ENCODE measurements around the gene MTHFSD. TPM values are rescaled to one million over a fixed set of nuclear protein-coding genes. Genes with fewer than 3 reads are reported as not detected.

Gene MTHFSD, protein sequence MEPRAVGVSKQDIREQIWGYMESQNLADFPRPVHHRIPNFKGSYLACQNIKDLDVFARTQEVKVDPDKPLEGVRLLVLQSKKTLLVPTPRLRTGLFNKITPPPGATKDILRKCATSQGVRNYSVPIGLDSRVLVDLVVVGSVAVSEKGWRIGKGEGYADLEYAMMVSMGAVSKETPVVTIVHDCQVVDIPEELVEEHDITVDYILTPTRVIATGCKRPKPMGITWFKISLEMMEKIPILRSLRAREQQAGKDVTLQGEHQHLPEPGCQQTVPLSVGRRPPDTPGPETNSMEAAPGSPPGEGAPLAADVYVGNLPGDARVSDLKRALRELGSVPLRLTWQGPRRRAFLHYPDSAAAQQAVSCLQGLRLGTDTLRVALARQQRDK
- total RNA-seq, result 1 to 10 TPM; 7.8 to 8.3 TPM

DNA sequence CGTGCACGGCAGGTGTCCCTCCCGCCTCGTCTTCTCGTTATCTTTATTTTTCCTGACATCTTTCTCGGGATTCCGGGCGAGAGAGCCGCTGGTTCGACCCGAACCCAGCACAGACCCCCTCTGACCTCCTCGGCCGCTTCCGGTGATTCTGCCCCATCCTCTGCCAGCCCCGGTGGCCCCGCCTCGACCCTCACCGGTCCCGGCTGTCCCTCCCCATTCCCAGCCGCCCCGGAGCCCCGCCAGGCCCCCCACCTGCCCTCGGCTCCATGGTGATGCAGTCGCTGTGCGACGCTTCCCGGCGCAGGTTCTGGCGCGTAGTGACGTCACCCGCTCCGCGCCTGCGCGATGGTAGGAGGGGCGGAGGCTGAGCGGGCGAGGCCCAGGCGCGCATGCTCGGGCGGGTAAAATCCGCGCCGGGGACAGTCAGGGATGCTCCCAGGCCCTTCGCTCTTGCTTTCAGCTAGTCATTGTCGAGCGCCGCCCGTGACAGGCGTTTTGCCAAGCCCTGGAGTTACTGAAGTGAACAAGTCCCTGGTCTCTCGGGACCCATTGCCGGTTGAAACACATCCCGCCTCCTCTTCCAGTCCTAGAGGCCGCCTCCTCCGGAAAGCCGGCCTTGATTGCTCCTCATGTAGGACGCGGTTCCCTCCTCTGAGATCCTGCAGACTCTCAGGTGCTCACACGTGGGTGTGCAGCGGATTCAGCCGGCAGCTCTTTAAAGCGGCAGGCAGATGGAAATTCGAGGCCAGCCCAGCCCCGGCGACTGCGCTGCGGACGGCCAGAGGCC, at the start of gene MTHFSD:
MTHFSD (minus strand) TSS at position 319 of the 787 bp plus-strand sequence; CDS start at position 268, 51 bp downstream.
- Histone ChIP-seq H3K4me3 (peak within 1 kb of the TSS; percentile 83), H3K27ac (peak within 1 kb of the TSS; percentile 84 to 90), H3K4me1 (peaks cover 0 to 14% of the 10 kb centered on the region in 2 donors), H3K36me3 (no peaks in the 10 kb centered on the region), H3K27me3 (no peaks in the 10 kb centered on the region), H3K9me3 (no peaks in the 10 kb centered on the region)
- TF ChIP-seq, protein P1, sequence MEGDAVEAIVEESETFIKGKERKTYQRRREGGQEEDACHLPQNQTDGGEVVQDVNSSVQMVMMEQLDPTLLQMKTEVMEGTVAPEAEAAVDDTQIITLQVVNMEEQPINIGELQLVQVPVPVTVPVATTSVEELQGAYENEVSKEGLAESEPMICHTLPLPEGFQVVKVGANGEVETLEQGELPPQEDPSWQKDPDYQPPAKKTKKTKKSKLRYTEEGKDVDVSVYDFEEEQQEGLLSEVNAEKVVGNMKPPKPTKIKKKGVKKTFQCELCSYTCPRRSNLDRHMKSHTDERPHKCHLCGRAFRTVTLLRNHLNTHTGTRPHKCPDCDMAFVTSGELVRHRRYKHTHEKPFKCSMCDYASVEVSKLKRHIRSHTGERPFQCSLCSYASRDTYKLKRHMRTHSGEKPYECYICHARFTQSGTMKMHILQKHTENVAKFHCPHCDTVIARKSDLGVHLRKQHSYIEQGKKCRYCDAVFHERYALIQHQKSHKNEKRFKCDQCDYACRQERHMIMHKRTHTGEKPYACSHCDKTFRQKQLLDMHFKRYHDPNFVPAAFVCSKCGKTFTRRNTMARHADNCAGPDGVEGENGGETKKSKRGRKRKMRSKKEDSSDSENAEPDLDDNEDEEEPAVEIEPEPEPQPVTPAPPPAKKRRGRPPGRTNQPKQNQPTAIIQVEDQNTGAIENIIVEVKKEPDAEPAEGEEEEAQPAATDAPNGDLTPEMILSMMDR (IDR thresholded peaks at IDR 0.05), result no peak
- DNase-seq (ENCODE audit: low spot score), result peak; percentile 92

DNA sequence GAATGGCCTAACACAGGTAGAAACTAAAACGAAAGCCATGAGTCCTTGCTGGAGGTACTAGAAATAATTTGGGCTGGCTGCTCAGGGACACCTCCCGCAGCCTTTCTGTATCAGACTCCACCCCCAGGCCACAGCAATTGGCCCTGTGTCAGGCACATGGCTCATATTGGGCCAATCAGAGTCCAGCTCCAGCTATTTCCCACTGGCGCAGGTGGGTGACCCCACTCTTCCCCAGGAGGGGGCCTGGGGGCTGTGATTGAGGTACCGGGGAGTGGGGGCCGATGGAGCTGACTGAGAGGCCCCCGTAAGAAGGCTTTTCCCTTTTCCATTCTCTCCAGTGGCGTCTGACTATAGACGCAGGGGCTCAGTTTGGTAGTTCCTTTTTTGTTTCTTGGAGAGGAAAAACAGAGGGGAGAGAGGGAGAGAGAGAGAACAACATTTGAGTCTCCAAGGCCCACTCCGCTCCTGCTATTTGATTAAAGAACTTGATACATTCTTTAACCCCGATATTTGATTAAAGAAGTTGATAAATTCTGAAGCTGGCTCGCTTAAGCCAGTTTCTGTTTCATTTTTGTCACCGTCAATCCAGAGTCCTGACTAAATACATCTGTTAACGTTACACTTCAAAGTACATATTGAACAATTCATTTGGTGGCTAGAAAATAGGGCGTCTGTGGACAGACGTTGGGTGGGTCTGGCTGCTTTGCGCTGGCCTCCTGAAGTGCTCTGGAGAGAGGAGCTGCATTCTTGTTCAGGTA, 49.6 kb upstream of the MTHFSD start:
- no peaks in the 10 kb centered on the region for H3K9me3 ChIP-seq
- no peak for DNase-seq (ENCODE audit: low spot score)
- TF ChIP-seq, protein P1 (IDR thresholded peaks at IDR 0.05), result no peak
- H3K27ac ChIP-seq, result no peak overlapping the region
- no peaks in the 10 kb centered on the region for H3K36me3 ChIP-seq
- no peaks in the 10 kb centered on the region for H3K27me3 ChIP-seq
- no peak overlapping the region for H3K4me3 ChIP-seq
- H3K4me1 ChIP-seq, result no peaks in the 10 kb centered on the region

DNA sequence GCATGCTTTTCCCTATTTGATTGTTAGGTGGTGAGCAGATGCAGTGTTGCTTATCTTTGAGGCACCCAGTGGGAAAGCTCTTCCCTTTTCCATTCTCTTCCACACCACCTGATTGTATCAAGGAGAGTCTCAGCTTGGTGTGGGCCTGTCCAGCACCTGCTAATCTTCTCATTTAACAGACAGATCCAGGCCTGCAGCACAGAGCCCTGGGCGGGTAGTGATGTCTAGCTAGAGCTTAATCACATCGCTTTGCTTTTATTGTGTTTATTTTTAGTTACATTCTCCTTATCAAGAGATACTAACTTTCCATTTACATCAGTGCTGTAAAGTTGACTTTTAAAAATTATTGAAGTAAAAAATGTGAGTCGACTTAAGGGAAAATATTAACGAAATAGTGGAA, 47.5 kb upstream of the MTHFSD start:
- Histone ChIP-seq H3K4me1 (no peaks in the 10 kb centered on the region), H3K4me3 (no peak overlapping the region), H3K27ac (no peak overlapping the region), H3K9me3 (no peaks in the 10 kb centered on the region), H3K27me3 (no peaks in the 10 kb centered on the region), H3K36me3 (no peaks in the 10 kb centered on the region)
- no peak for DNase-seq (ENCODE audit: low spot score)
- TF ChIP-seq, protein P1 (IDR thresholded peaks at IDR 0.05), result no peak

DNA sequence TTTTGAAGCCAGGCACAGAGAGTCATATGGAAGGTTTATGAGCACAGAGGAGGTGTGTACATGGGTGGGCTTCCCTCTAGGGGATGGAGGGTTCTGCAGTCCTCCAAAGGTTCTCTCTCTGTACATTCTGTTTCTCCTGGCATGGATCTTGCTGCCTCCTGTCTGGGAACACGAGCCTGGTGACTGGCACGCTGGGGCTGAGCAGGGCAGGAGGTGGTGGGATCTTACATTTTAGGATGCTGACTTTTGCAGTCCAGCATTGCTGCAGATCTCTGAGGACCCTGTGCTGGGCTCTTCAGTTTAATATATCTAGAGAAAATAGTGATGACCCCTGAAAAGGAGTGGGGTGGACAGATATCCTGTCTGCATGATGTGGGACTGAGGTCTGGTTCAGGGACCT, 46.3 kb upstream of the MTHFSD start:
- DNase-seq (ENCODE audit: low spot score), result no peak
- Histone ChIP-seq H3K4me1 (no peaks in the 10 kb centered on the region), H3K9me3 (no peaks in the 10 kb centered on the region), H3K4me3 (no peak overlapping the region), H3K27me3 (no peaks in the 10 kb centered on the region), H3K27ac (no peak overlapping the region), H3K36me3 (no peaks in the 10 kb centered on the region)
- TF ChIP-seq, protein P1 (IDR thresholded peaks at IDR 0.05), result no peak

DNA sequence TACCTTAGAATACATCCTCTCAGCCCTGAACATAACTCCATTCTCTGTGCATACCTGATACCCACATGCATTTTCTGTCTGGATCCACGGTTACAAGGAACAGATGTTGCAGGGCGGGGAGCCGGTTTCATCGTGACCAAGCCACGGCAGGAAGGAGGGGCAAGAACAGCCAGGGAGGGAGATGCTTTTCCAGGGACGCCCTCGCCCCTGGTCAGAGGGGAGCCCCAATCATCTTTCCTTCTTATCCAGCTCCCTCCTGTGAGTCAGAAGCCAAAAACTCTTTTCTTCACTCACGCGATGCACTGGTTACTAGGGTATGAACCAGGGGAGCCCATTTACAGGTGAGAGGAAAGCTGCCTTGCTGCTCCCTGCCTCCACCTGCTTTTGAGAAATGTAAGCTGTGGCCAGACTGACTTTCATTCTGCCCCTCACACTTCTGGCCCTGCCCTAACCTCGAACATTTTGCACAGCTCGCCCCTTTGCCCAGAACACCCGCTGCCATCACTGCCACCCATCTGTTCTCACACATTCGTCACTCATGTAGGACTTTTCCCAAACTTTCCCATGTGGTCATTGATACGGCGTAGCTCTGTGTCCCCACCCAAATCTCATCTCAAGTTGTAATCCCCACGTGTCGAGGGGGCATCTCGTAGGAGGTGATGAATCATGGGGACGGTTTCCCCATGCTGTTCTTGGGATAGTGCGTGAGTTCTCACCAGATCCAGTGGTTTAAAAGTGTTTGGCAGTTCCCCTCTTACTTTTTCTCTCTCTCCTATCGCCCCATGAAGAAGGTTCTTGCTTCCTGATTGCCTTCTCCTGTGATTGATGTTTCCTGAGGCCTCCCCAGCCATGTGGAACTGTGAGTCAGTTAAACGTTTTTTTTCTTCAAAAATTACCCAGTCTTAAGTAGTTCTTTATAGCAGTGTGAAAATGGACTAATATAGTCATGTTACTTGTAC, 43.9 kb upstream of the MTHFSD start:
- no peak for DNase-seq (ENCODE audit: low spot score)
- H3K4me3 ChIP-seq, result no peak overlapping the region
- H3K4me1 ChIP-seq, result no peaks in the 10 kb centered on the region
- no peaks in the 10 kb centered on the region for H3K36me3 ChIP-seq
- TF ChIP-seq, protein P1 (IDR thresholded peaks at IDR 0.05), result no peak
- H3K9me3 ChIP-seq, result no peaks in the 10 kb centered on the region
- no peaks in the 10 kb centered on the region for H3K27me3 ChIP-seq
- peak overlapping the region in 1 of 2 donors; percentile 2 for H3K27ac ChIP-seq
